ENCODE data around the gene TCF7L1.

DNA sequence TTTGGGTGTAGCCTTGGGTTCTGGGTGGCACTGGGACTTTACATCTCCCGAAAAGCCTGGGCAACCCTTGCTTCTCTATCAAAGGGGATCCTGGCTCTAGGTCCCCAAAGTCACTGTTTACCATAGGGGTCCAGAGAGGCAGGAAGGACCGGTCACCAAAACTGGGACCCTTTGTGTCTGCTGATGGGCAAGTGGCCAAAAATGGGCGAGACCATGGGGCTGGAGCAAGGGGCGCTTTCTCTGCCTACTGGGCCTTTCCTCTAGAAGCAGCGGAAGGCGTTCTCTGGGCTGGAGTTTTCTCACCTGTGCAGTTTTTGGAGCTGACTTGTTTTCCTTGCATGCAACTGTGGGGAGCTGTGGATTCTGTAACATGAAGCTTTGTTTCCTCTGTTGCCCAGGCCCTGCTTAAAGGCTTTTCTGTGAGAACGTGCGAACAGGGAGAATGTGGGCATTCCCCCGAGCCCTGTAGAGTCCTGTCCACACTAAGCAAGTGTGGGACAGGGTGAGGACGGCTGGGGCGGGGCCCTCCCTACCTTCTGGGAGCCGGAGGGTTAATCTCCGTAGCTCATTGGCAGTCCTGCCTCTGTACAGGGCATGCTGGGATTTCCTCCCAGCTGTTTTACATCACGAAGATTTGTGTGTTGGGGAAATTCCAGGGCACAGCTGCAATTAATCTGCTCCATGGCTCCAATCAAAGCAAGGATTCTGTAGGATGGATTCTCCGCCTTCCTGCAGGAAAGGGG, 144.4 kb downstream of the TCF7L1 start:
- TF ChIP-seq, protein P1, sequence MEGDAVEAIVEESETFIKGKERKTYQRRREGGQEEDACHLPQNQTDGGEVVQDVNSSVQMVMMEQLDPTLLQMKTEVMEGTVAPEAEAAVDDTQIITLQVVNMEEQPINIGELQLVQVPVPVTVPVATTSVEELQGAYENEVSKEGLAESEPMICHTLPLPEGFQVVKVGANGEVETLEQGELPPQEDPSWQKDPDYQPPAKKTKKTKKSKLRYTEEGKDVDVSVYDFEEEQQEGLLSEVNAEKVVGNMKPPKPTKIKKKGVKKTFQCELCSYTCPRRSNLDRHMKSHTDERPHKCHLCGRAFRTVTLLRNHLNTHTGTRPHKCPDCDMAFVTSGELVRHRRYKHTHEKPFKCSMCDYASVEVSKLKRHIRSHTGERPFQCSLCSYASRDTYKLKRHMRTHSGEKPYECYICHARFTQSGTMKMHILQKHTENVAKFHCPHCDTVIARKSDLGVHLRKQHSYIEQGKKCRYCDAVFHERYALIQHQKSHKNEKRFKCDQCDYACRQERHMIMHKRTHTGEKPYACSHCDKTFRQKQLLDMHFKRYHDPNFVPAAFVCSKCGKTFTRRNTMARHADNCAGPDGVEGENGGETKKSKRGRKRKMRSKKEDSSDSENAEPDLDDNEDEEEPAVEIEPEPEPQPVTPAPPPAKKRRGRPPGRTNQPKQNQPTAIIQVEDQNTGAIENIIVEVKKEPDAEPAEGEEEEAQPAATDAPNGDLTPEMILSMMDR (IDR thresholded peaks at IDR 0.05; ENCODE audit: low read length): no peak
- no peak for TF ChIP-seq EZH2phosphoT487 (IDR thresholded peaks at IDR 0.05; ENCODE audit: low read length)

All from MM.1S (cell line).